OCI-M2 (cell line): ENCODE data around the gene PLPP3.
"Not testable (repeated sequence)": the region's sequence is repeated elsewhere in the genome, so short reads cannot be mapped to it uniquely, and the experiment has no call there.

Experiments used
- DNase-seq: peaks from one replicate; lab custom pipeline; 2025; ENCODE audit not compliant: unreplicated experiment; lab: John Stamatoyannopoulos, UW

Gene PLPP3

DNA sequence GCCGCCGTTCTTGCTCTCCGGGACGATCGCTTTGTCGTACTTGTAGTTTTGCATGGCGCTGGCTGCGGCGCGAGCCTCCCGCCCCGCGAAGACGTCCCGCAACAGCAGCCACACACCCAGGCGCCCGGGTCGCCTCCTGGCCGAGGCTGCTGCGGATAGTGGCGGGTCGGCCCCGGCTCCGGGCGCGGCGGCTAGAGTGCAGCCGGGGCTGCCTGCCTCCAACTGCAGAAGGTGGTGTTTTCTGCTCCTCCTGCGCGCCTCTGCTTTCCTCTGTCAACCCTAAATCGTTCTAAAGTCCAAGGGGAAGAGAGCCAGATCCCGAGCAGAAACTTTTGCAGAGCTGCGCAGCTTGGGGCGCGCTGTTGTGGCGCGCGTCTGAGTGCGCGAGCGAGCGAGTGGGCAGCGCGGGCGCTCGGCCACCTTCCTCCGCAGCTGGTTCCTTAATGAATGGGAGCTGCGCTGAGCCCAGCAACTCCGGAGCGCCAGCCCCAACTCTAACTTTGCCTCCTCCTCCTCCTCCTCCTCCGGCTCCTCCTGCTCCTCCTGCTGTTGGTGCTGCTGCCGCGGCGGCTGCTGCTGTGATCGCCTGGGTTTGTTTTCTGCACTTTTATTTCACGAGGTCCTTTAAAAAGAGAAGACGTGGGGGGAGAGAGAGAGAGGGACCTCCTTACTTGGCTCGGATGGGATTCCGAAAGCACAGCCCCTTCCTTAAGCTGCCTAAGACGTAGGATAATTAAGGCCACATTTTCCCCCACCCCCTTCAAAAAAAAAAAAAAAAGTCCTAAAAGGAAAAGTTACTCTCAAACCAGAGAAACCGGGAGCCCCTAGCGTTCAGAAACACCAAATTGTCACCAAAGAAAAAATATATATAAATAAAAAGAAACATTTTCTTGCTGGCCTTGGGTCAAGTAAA lies at the start of gene PLPP3:
PLPP3 (minus strand) TSS at position 601 of the 913 bp plus-strand sequence; CDS start at position 54, 547 bp downstream.
- DNase-seq, result no peak

DNA sequence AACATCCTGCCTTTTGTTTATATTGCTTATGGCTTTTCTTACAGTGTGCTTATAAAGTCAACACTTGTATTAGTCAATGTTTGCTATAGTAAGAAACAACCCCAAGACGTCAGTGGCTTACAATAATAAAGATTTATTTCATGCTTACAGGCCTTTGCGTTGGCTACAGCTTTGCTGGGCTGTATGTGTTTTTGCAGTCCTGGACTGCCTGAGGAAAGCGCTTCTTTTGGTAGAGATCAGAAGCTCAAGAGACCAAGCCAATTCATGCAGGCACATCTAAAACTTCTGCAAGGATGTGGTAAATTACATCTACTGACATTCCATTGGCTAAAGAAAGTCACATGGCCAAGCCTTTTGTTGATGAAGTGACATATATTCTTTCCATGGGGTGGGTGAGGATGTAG lies 48.3 kb upstream of the PLPP3 start:
- DNase-seq, result no peak

DNA sequence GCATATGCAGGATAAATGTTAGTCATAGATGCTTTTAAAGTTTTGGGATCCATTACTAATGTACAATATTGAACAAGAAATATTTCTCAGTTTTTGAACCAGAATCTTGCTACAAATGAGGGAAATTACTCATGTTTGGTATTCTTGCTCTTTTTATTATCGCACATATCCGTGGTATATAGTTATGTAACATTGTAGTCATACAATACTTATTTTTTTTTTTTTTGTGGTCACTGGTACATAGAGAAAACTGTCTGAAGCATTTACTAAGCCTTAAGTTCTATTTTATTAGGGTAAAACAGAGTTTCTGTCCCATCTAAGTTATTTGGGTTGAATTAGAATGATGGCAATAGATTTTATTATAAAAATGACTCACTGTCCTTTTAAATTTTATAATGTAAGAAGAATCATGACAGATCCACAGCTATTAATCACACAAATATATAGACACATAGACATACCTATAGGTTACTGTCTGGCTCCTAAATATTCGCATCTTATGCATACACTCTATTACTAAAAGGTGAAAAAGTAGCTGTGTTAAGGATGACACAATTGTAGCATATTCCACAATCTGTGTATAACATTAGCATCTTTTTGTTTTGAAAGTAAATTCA lies 47.8 kb upstream of the PLPP3 start:
- DNase-seq, result no peak

DNA sequence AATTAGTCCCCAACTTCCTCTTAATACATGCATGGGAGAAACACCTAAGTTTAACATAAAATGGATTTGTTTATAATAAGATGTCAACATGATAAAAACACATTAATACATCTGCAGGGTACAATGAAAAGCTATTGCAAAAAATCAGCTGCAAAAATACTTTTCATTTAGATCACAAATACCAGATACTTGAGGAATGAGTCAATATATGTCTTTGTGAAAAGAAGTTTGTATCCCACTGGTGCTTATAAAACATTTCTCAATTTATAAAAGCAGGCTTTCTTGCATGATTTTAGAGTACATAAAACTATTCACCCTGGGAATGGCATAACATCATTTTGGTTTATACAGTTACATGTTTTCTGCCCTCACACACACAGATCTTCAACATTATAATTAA lies 47.2 kb upstream of the PLPP3 start:
- no peak for DNase-seq

DNA sequence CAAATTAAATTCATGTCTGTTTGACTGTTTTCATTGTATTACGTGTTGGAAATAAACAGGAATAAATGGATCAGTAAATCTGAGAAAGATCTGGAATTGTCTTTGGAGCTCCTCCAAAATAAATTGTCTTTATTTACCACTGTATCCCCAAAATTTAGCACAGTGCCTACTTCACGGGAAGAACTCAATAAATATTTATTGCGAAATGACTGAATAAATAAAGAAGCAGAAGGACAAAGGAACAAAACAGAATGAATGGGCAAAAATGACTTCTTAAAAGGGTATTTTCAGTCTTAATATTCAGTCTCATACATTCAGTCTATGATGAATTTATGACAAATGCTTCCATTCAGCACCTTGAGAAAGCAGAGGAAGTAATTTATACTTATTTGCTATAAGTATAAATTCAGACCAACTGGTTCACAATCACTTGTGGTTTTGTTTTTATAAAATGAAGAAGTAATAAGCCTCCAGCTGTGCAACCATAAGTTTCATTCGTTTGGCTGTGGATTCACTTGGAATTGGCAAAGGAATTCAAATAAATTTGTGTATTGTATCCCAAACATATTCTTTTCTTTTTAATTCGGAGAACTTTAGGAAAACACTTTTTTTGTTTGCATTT lies 46.6 kb upstream of the PLPP3 start:
- DNase-seq, result no peak

DNA sequence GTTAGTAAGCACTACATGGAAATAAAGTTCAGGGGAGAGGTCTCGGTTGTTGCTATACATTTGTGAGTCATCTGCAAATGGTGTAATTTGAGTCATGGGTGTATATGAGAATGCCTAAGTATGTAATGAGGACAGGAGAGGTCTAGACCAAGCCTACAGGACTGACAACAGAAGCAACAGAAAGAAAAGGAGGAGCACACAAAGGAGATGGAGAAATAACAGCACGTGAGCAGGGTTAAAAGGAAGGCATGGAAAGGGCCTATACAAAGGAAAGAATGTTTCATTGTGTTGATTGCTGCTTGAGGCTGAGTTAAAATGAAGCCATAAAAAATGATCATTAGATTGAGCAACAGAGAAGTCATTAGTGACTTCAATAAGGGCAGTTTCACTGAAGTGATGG lies 37.8 kb upstream of the PLPP3 start:
- DNase-seq, result no peak

DNA sequence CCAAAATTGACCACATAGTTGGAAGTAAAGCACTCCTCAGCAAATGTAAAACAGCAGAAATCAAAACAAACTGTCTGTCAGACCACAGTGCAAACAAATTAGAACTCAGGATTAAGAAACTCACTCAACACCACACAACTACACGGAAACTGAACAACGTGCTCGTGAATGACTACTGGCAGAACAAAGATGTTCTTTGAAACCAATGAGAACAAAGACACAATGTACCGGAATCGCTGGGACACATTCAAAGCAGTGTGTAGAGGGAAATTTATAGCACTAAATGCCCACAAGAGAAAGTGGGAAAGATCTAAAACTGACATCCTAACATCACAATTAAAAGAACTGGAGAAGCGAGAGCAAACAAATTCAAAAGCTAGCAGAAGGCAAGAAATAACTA lies 31.4 kb upstream of the PLPP3 start:
- DNase-seq, result not testable (repeated sequence)

DNA sequence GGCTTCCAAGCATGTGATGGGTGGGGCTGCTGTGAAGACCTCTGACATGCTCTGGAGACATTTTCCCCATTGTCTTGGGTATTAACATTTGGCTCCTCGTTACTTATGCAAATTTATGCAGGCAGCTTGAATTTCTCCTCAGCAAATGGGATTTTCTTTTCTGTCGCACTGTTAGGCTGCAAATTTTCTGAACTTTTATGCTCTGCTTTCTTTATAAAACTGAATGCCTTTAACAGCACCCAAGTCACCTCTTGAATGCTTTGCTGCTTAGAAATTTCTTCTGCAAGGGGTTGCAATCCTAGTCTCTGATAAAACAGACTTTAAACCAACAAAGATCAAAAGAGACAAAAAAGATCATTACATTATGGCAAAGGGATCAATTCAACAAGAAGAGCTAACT lies 30.7 kb upstream of the PLPP3 start:
- not testable (repeated sequence) for DNase-seq

DNA sequence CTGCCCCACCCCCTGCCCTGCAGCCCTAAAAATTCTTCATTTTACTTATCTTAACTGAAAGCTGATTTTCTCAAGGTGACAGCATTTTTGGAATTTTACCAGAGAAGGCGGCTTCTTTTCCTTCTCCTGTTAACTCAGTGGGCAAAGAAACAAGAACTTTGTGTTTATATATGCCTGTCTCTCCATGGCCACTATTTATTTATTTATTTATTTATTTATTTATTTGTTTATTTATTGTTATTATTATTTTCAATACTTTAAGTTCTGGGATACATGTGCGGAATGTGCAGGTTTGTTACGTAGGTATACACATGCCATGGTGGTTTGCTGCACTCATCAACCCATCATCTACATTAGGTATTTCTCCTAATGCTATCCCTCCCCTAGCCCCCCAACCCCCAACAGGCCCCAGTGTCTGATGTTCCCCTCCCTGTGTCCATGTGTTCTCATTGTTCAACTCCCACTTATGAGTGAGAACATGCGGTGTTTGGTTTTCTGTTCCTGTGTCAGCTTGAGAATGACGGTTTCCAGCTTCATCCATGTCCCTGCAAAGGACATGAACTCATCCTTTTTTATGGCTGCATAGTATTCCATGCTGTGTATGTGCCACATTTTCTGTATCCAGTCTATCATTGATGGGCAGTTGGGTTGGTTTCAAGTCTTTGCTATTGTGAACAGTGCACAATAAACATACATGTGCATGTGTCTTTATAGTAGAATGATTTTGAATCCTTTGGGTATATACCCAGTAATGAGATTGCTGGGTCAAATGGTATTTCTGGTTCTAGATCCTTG lies 16.2 kb upstream of the PLPP3 start:
- DNase-seq, result not testable (repeated sequence)

DNA sequence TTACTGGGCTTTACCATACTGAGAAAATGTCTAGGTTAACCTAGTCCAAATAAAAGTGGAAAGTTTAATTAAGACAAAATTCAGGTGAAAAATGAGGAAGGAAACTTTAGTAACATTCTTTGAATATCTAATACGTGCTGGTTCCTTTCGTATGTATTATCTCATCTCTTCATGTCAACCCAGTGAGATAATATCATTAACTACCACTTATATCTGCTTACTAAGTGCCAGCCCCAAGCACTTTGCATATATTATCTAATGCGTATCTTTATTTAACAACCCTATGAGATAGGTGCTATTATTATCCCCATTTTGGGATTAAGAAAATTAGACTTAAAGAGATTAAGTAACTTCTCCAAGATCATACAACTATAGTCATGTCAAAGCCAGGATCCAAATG lies 12.5 kb upstream of the PLPP3 start:
- DNase-seq, result no peak

DNA sequence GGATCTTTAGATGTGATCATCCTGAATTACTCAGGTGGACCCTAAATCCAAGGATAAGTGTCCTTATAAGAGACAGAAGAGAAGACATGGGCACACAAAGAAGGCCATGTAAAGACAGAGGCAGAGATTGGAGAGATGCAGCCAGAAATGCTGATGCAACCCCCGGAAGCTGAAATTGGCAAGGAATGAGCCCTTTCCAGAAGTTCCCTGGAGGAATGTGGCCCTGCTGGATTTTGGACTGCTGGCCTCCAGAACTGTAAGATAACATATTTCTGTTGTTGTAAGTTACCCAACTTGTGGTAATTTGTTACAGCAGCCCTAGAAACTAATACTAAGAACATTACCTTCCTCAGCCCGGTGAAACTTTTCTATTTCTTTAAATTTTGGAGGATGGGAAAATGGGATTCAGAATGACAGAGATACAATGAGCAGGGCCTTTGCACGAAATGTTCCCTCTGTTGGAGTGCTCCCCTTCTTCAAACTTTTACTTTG lies 11.2 kb upstream of the PLPP3 start:
- DNase-seq, result no peak

DNA sequence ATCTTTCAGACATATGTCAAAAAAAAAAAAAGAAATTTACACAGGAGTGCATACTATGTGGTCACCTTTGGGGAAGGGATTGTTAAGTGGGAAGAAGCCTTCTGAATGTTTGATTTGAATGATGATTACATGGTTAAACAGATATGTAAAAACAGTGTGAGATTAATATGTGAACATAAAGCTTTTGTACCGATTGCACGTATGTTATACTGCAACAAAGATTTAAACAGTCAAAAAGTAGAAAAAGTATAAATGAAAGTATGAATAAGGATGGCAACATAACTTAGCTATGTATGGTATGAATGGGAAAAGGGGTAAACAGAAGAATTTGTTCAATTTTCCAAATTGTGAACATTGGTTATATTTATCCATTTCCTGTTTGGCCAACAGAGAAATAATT lies 10.0 kb upstream of the PLPP3 start:
- no peak for DNase-seq

DNA sequence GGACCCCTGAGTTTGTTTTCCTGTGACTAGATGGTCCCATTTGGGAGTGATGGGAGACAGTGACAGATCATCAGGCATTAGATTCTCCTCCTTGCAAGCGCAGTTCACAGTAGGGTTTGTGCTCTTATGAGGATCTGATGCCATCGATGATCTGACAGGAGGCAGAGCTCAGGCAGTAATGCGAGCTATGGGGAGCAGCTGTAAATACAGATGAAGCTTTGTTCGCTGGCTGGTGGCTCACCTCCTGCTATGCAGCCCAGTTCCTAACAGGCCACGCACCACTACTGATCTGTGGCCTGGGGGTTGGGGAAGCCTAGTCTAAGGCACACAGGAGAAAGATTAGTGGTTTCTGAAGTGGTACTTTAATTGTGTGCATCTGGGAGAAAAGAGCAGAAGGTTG lies 7.1 kb upstream of the PLPP3 start:
- DNase-seq, result no peak

DNA sequence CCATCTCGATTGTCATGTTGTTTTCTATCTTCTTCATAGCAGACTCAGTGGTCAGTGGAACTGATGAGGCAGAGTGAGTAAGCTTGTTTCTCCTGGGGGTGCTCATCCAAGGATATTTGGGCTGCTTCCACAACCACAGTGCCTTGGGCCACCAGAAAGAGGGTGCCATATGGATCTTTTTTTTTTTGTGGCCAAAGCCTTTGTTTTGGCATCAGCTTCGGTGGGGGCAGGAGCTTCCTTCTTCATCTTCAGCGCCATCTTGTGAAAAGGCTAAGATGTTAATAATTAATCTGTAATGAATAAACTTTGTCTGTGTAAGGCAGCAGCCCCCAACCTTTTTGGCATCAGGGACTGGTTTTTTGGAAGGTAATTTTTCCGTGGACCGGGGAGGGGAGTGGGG lies 6.6 kb upstream of the PLPP3 start:
- DNase-seq, result no peak

DNA sequence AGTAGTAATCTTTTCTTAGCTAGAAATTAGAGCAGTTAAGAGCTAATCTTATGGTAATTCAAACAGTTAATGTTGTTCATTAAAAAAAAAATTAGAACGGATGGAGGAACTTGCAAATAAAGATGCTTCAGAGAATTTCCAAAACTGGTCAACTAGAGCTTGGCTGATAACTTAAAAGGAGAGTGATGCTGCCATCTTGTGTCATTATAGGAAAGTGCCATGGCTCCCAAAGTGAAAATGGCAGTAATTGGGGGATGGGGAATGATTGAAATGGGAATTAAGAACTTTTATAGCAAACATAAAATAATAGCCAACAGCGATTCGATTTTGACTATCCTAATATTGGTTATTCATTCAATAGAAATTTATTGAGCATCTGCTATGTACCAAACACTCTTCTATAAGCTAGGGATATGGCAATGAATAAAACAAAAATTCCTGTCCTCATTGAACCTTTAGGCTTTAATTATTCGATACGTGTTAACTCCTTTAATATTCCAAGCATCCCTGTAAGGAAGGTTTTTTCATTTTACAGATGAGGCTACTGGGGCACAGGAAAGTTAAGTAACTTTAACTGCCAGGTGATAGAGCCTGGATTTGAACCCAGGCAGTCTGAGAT lies 5.7 kb upstream of the PLPP3 start:
- DNase-seq, result no peak

DNA sequence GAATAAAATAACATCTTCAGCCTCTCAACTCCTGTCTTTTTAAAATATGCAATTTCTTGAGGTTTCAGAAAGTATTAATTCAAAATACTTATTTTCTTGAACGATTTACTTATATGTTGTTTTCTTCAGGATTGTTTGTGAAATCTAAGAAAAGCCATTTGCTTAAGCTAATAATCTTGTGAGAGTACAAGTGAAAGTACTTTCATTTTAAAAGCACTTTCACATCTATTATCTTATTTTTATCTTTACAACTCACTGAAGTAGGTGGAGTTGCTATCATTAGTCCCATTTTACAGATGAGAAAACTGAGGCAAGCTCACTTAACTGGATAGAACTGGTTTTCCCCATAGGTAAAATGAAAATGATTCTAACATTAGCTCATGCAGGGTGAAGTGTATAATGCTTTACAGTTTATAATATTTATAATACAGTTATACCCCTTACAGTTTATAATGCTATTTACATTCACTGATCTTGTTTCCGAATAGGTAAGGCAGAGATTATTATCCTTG lies 4.7 kb upstream of the PLPP3 start:
- no peak for DNase-seq

DNA sequence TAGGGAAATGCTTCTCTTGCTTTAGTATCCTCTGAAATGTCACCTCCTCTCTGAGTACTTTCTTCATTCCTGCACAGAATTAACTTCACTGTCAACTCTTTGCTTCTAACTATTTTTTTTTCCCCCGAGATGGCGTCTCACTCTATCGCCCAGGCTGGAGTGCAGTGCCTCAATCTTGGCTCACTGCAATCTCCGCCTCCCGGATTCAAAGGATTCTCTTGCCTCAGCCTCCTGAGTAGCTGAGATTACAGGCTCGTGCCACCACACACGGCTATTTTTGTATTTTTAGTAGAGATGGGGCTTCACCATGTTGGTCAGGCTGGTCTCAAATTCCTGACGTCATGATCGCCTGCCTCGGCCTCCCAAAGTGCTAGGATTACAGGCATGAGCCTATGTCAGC lies 1.4 kb upstream of the PLPP3 start:
- DNase-seq, result no peak

DNA sequence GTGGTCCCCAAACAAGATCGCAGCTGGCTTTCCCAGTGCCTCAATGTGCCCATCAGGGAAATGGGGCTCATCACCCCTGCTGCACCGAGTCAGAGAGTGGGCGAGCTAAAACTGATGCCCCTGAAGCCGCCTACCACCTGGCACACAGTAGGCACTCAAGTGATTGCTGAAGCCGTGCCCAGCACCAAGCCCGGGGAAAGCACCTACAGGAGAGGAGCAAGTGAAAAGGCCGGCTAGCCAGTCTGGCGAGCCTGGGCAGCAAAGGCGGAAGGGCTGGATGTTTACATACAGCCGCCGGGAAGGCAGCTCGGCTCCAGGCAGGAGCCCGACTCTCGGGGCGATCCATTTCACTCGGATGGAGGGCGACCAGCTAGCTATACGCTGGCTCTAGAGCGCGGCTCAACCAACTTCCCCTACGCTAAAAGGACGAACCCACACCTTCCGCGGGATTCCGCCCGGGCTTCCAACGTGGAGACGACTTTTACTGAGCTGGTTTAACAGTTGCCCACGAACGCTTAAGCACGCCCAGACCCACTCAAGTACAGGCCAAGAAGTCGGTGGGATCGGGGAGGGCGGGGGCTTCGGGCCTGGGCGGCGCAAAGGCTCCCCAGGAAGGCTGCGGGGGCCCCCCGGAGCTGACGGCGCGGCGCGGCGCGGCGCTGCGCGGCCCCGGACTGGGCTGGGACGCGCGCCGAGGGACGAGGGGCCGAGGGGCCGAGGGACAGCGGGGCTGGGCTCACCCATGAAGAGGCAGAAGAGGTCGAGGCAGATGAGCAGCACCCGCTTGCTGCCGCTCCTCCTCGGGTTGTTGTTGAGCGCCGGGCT lies 1.0 kb downstream of the PLPP3 start:
- no peak for DNase-seq

DNA sequence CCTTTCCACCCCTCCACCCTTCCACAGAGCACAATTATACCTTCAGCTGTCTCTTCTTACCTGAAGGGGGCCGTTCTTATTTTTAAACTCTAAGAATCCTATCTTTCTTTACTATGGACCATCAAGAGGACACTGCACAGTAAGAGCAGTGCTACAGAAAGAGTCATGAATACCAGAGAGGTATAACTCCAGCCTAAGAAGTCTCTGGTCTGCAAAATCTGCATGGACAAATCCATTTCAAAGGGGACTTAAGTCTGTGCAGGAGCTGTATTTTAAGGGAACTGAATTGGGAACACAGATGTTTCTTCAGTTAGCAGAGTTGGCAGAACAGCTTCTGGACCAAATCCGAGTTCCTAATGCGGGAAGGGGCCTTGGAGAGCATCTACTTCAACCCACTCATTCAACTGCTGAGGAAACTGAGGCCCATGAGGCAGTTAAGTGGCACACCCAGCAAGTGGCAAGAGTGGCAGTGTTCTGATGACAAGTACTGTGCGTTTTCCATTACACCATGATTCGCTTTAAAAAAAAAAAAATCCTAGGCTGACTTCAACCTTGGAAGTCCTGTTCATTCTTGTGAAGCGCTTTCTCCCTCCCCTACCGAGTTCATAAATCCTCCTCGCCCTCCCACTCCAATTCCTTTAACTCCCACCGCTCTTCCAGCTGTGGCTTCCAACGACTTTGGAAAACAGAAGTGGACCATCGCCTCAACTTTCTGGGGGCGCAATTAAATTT lies 1.8 kb downstream of the PLPP3 start:
- no peak for DNase-seq
